Upper lobe of left lung (tissue), 6 donors: ENCODE measurements around the gene UBAP1L. TPM values are rescaled to one million over a fixed set of nuclear protein-coding genes. Genes with fewer than 3 reads are reported as not detected.

Experiments used
- ATAC-seq, 2 donors: fragments of 200-7000 bp; cut with Tn5 transposase; one replicate each; pipeline ENCODE4 v1.9.1; 2022; ENCODE audit warnings: mild to moderate bottlenecking in 2 of 2, moderate library complexity in 2 of 2; ENCODE audit not compliant: low FRiP score in 2 of 2
- DNase-seq, 2 donors: peaks; one replicate each; pipeline ENCODE4 v3.0.0-alpha.2; 2019 to 2020
- H3K27ac ChIP-seq, 4 donors: fragments of 200-600 bp; sonication (generic); one replicate each; pipeline ENCODE4 v1.5.1; 2016 to 2019
- H3K27me3 ChIP-seq, 4 donors: fragments of 200-600 bp; sonication (generic); one replicate each; pipeline ENCODE4 v1.5.1; 2017 to 2019
- H3K36me3 ChIP-seq, 4 donors: fragments of 200-600 bp; sonication (generic); one replicate each; pipeline ENCODE4 v1.5.1; 2016 to 2019
- H3K4me1 ChIP-seq, 4 donors: fragments of 200-600 bp; sonication (generic); one replicate each; pipeline ENCODE4 v1.5.1; 2018 to 2019
- H3K4me3 ChIP-seq, 4 donors: fragments of 200-600 bp; sonication (generic); one replicate each; pipeline ENCODE4 v1.5.1; 2017 to 2019; ENCODE audit warnings: mild to moderate bottlenecking in 2 of 4, moderate library complexity in 1 of 4
- H3K9me3 ChIP-seq, 4 donors: fragments of 200-600 bp; sonication (generic); one replicate each; pipeline ENCODE4 v1.5.1; 2018 to 2019
- EP300 ChIP-seq, 4 donors: sonication (generic); formaldehyde crosslinking; IDR thresholded peaks; one replicate each; pipeline ENCODE4 v1.5.1; 2017; ENCODE audit warnings: antibody characterized with exemption in 4 of 4, control low read depth in 2 of 4
- POLR2A ChIP-seq, 4 donors: fragments of 450-650 bp; IDR thresholded peaks; one replicate each; pipeline ENCODE4 v1.5.1; 2016 to 2017; ENCODE audit warnings: antibody characterized with exemption in 4 of 4, mild to moderate bottlenecking in 2 of 4
- POLR2AphosphoS5 ChIP-seq, 2 donors: sonication (generic); formaldehyde crosslinking; IDR thresholded peaks; one replicate each; pipeline ENCODE4 v1.5.1; 2017; ENCODE audit warnings: antibody characterized with exemption in 2 of 2
- WGBS, 2 donors: methylation state at CpG; one replicate each; pipeline ENCODE4 v1.1.5; 2017 to 2018; 5-methylcytosine and 5-hydroxymethylcytosine counted together
- total RNA-seq, 6 donors: library from RNA; depleted of rRNA in 4 of 6; stranded (reverse); fragments of >200 nt in 4 of 6; gene quantifications; one replicate each; pipeline versions ENCODE4 v1.1.0 to v1.2.1, GENCODE V29; 2016 to 2021
- TF ChIP-seq, protein P1 (sequence below), 6 experiments: fragments of 450-650 bp in 4 of 6; fragments of 200-600 bp in 2 of 6; sonication (generic) in 2 of 6; IDR thresholded peaks; one replicate each; pipeline ENCODE4 v1.5.1; 2016 to 2019; ENCODE audit warnings: antibody characterized with exemption in 6 of 6
- donor health status: DM: no; HTN: no; CAD: no; lungs with moderate emphysema.
- donor health status: DM: no; HTN: yes; CAD: no; lungs with severe emphysema.

The UBAP1L gene
- total RNA-seq, 6 donors from 2014 or later = 3.3 to 10.5 (median 4.8) TPM

DNA sequence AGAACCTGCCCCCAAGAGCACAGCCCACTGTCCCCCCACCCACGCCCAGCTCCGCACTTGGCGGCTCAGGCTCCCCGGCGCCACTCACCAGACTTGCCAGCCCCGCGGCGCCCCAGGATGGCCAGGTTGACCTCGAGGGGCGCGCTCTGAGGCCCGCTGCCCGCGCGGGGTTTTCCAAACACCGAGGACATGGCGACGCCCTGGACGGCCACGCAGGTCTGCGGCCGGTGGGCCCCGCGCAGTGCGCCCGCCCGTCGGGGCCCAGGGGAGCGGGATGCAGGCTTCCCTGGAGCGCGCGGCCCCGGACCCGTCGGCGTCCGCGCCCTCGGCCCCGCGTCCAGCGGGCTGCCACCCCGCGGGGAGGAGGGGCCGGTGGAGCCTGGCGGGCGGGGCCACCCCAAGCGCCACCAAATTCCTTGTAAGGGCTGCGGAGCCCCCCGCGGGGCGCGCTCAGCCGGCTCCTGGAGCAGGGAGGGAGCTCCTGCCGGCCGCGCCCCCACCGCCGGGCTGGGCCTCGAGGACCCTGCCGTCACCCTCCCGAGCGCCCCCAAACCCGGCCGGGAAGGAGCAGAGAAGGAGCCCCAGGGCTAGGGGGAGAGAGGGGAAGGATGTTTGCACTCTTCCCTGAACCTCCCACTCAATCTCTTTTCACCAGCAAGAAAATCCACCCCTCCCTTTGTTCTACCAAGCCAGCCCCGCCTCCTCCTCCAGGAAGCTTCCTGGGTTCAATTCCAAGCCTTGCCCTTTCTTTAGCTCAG is 47.2 kb downstream of the UBAP1L start, which contains the start of gene RASL12:
Gene RASL12, minus strand, starts transcription at position 347 of the 758 bp plus-strand sequence. Its CDS starts 156 bp downstream, at position 191.
- 9 to 17% methylated on average over 3 to 22 of the region's 66 CpGs for WGBS, 2 donors
- Histone ChIP-seq H3K4me3 (peak within 1 kb of the TSS; percentile 24 to 54 (median 48)), H3K36me3 (no peaks in the 10 kb centered on the region), H3K27me3 (peaks cover 0 to 13% (median 6%) of the 10 kb centered on the region in 4 donors), H3K9me3 (no peaks in the 10 kb centered on the region), H3K4me1 (peaks cover 11 to 18% (median 14%) of the 10 kb centered on the region in 4 donors), H3K27ac (peak within 1 kb of the TSS; percentile 83 to 92 (median 90))
- TF ChIP-seq, protein P1, sequence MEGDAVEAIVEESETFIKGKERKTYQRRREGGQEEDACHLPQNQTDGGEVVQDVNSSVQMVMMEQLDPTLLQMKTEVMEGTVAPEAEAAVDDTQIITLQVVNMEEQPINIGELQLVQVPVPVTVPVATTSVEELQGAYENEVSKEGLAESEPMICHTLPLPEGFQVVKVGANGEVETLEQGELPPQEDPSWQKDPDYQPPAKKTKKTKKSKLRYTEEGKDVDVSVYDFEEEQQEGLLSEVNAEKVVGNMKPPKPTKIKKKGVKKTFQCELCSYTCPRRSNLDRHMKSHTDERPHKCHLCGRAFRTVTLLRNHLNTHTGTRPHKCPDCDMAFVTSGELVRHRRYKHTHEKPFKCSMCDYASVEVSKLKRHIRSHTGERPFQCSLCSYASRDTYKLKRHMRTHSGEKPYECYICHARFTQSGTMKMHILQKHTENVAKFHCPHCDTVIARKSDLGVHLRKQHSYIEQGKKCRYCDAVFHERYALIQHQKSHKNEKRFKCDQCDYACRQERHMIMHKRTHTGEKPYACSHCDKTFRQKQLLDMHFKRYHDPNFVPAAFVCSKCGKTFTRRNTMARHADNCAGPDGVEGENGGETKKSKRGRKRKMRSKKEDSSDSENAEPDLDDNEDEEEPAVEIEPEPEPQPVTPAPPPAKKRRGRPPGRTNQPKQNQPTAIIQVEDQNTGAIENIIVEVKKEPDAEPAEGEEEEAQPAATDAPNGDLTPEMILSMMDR (IDR thresholded peaks at IDR 0.05) = no peak
- TF ChIP-seq POLR2A (IDR thresholded peaks at IDR 0.05) (peak in 2 of 4 donors; percentile 44 to 46), POLR2AphosphoS5 (IDR thresholded peaks at IDR 0.05) (no peak)
- DNase-seq = peak in 1 of 2 donors; percentile 88
- peak in 1 of 2 donors; percentile 33 for ATAC-seq

DNA sequence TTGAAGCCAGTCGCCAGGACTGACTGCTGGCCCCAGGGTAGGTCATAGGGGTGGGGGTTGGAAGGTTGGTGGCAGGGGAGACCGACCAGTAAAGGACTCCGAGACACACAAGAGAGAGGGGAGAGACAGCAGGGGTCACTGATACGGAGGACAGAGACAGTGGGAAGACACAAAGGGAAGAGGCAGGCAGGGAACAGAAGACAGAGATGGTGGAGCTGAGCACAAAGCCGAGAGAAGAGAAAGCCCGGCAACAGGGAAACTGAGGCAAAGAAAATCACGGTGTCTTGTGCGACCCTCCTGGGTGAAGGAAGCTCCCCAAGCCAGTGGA is 47.7 kb downstream of the UBAP1L start:
- 30 to 34% methylated on average over 8 of the region's 8 CpGs for WGBS, 2 donors
- ATAC-seq = no peak
- TF ChIP-seq EP300 (IDR thresholded peaks at IDR 0.05) (no peak), POLR2A (IDR thresholded peaks at IDR 0.05) (no peak), POLR2AphosphoS5 (IDR thresholded peaks at IDR 0.05) (no peak)
- TF ChIP-seq, protein P1 (IDR thresholded peaks at IDR 0.05) = no peak
- H3K4me3 ChIP-seq = peak overlapping the region; percentile 24 to 54 (median 48)
- H3K27ac ChIP-seq = peak overlapping the region; percentile 83 to 92 (median 90)
- H3K9me3 ChIP-seq = no peaks in the 10 kb centered on the region
- DNase-seq = no peak
- H3K36me3 ChIP-seq = no peaks in the 10 kb centered on the region
- peaks cover 11 to 18% (median 14%) of the 10 kb centered on the region in 4 donors for H3K4me1 ChIP-seq
- peaks cover 0 to 13% (median 6%) of the 10 kb centered on the region in 4 donors for H3K27me3 ChIP-seq

DNA sequence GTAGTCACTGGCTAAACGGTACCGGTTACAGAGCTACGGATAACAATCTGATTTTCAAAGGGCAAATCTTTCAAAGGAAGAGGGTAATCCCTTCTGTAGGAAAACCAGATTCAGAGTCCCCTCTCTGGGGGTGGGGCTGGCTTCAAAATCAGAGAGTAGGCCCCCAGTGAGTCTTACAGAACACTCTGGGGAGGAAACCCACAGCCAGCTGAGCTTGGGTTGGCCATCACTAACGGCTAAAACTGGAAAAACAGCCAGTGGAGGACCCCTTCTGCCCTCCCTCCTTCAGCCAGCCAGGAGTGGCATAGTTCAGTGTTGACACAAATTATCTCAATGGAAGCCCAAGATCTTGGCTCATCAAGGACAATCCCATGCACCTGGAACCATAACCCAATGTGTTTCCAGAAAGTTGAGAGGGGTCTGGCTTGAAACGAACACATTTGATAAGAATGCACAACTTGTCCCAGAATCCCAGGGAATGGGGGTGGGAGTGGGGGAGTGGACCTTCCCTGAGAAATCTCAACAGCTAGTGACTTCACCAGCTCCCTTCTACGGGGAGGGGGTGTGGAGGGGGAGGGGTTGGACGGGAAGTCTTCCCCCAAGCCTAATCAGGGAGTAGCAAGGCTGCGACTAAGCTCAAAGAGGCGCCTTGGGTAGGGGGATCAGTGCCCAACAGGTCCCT is 48.2 kb downstream of the UBAP1L start:
- DNase-seq = no peak
- H3K4me3 ChIP-seq = peak overlapping the region; percentile 24 to 54 (median 48)
- no peaks in the 10 kb centered on the region for H3K36me3 ChIP-seq
- WGBS, 2 donors = 33 to 43% methylated on average over 9 of the region's 9 CpGs
- H3K27ac ChIP-seq = peak overlapping the region; percentile 83 to 92 (median 90)
- no peak for ATAC-seq
- H3K4me1 ChIP-seq = peaks cover 11 to 18% (median 14%) of the 10 kb centered on the region in 4 donors
- TF ChIP-seq POLR2AphosphoS5 (IDR thresholded peaks at IDR 0.05) (no peak), EP300 (IDR thresholded peaks at IDR 0.05) (no peak)
- H3K9me3 ChIP-seq = no peaks in the 10 kb centered on the region
- H3K27me3 ChIP-seq = peaks cover 0 to 13% (median 6%) of the 10 kb centered on the region in 4 donors

DNA sequence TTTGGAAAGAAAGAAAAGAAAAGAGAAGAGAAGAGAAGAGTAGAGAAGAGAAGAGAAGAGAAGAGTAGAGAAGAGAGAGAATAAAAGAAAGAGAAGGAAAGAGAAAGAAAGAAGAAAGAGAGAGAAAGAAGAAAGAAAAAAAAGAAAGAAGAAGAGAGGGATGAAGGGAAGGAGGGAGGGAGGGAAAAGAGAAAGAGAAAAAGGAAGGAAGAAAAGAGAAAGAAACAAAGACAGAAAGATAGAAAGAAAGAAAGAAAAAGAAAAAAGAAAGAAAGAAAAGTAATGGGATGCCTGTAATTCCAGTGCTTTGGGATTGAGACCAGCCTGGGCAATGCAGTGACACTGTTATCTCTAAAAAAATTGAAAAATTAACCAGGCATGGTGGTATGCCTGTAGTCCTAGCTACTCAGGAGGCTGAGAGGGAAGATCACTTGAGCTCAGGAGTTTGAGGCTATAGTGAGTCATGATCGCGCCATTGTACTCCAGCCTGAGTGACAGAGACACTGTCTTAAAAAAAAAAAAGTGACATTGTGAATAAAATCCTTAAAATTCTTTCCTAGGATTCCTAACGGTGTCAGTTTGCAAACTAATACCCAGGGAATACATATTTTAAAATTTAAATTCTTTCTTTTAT is 48.9 kb downstream of the UBAP1L start:
- Histone ChIP-seq H3K36me3 (no peaks in the 10 kb centered on the region), H3K4me3 (peak overlapping the region; percentile 6 to 54 (median 48)), H3K27me3 (peaks cover 0 to 13% (median 6%) of the 10 kb centered on the region in 4 donors), H3K27ac (peak overlapping the region; percentile 83 to 92 (median 90)), H3K4me1 (peaks cover 11 to 18% (median 14%) of the 10 kb centered on the region in 4 donors), H3K9me3 (no peaks in the 10 kb centered on the region)
- ATAC-seq (no peak), DNase-seq (no peak)
- 55 to 69% methylated on average over 3 of the region's 3 CpGs for WGBS, 2 donors
- TF ChIP-seq, protein P1 (IDR thresholded peaks at IDR 0.05) = no peak
- TF ChIP-seq POLR2A (IDR thresholded peaks at IDR 0.05) (no peak), POLR2AphosphoS5 (IDR thresholded peaks at IDR 0.05) (no peak), EP300 (IDR thresholded peaks at IDR 0.05) (no peak)

DNA sequence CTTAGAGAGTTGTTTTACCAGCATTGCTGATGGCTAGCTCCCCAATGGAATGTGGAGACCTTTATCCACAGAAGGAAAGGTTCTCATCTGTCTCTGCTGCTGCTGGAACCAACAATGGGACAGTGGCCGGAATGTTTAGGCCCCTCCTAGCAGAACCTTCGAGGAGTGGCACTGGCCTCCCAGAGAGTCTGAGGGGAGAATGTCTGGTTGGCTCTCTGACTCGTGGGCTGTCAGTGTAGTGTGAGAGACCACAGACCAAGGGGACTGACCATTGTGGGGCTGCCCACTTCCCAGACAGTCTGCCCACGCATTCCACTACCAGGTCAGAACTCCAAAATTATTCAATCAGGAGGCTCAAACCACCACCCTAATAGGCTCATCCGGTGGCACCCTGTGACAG is 52.3 kb downstream of the UBAP1L start:
- DNase-seq = no peak
- peaks cover 0 to 8% (median 4%) of the 10 kb centered on the region in 4 donors for H3K27me3 ChIP-seq
- peak overlapping the region in 3 of 4 donors; percentile 52 to 92 (median 59) for H3K27ac ChIP-seq
- TF ChIP-seq, protein P1 (IDR thresholded peaks at IDR 0.05) = no peak
- TF ChIP-seq POLR2A (IDR thresholded peaks at IDR 0.05) (no peak), EP300 (IDR thresholded peaks at IDR 0.05) (no peak), POLR2AphosphoS5 (IDR thresholded peaks at IDR 0.05) (no peak)
- WGBS, 2 donors = 82 to 88% methylated on average over 2 to 5 of the region's 5 CpGs
- H3K9me3 ChIP-seq = no peaks in the 10 kb centered on the region
- no peak for ATAC-seq
- H3K4me1 ChIP-seq = peaks cover 0 to 9% (median 3%) of the 10 kb centered on the region in 4 donors
- H3K36me3 ChIP-seq = peaks cover 0 to 6% (median 1%) of the 10 kb centered on the region in 4 donors
- no peak overlapping the region for H3K4me3 ChIP-seq
